A673 (cell line): ENCODE measurements around the gene WRNIP1. TPM values are rescaled to one million over a fixed set of nuclear protein-coding genes. Genes with fewer than 3 reads are reported as not detected.
A peak's percentile ranks its signal among the peaks of the same experiment; 100 is the strongest.

Source experiments
- BruUV-seq: library from RNA; stranded (reverse); fragments of 400-500 nt; replicated peaks from 2 replicates; lab custom pipeline; 2021; lab: Mats Ljungman, UMichigan
- CTCF ChIA-PET: fragments of 300-600 bp; sonication (Branson Sonifier 250); formaldehyde crosslinking; loops from one replicate; lab custom pipeline; 2022; ENCODE audit warnings: antibody characterized with exemption; lab: Charles Lee
- POLR2A ChIA-PET: fragments of 300-600 bp; sonication (Branson Sonifier 250); formaldehyde crosslinking; loops from one replicate; lab custom pipeline; 2022; ENCODE audit warnings: antibody characterized with exemption; ENCODE audit not compliant: low non-redundant PET; lab: Charles Lee
- DNase-seq: peaks from one replicate; pipeline ENCODE4 v3.0.0-alpha.2; 2015; ENCODE audit warnings: low spot score
- H3K27ac ChIP-seq: fragments of 200-600 bp; sonication (generic); 2 replicates; pipeline ENCODE4 v1.5.1; 2016; ENCODE audit warnings: mixed run types, low read depth, mild to moderate bottlenecking, mixed read lengths, antibody characterized with exemption, low read length; ENCODE audit not compliant: poor library complexity, severe bottlenecking
- H3K27me3 ChIP-seq: fragments of 200-600 bp; sonication (generic); replicated peaks from 2 replicates; pipeline ENCODE4 v1.6.1; 2017; ENCODE audit warnings: mixed run types, low read depth, mild to moderate bottlenecking, mixed read lengths, antibody characterized with exemption, low read length; ENCODE audit not compliant: insufficient read depth, poor library complexity
- H3K36me3 ChIP-seq: fragments of 200-600 bp; sonication (generic); 2 replicates; pipeline ENCODE4 v1.6.1; 2016; ENCODE audit warnings: mixed run types, mild to moderate bottlenecking, mixed read lengths, antibody characterized with exemption, low read length; ENCODE audit not compliant: insufficient read depth, poor library complexity, severe bottlenecking
- H3K4me1 ChIP-seq: fragments of 200-600 bp; sonication (generic); 2 replicates; pipeline ENCODE4 v1.6.1; 2017; ENCODE audit warnings: mixed run types, mild to moderate bottlenecking, mixed read lengths, antibody characterized with exemption, low read length; ENCODE audit not compliant: insufficient read depth, poor library complexity, severe bottlenecking
- H3K4me3 ChIP-seq: fragments of 200-600 bp; sonication (generic); 2 replicates; pipeline ENCODE4 v1.5.1; 2016; ENCODE audit warnings: low read depth, mixed run types, mild to moderate bottlenecking, mixed read lengths, low read length; ENCODE audit not compliant: poor library complexity, severe bottlenecking
- H3K9me3 ChIP-seq: fragments of 200-600 bp; sonication (generic); 2 replicates; pipeline ENCODE4 v1.6.1; 2016; ENCODE audit warnings: mixed run types, low read depth, mild to moderate bottlenecking, mixed read lengths, antibody characterized with exemption, low read length; ENCODE audit not compliant: poor library complexity, severe bottlenecking
- EZH2 ChIP-seq: fragments of 200-600 bp; sonication (generic); IDR thresholded peaks from 2 replicates; pipeline ENCODE4 v1.6.1; 2017; ENCODE audit warnings: borderline replicate concordance, low read depth, mild to moderate bottlenecking, mixed read lengths, antibody characterized with exemption, low read length; ENCODE audit not compliant: poor library complexity, severe bottlenecking
- intact Hi-C: fragments of 100-400 bp; cut with micrococcal nuclease; formaldehyde crosslinking; loops from one replicate; pipeline ENCODE4 v1.10.0; 2022; ENCODE audit not compliant: unreplicated experiment
- total RNA-seq: library from RNA; stranded (reverse); gene quantifications from 2 replicates; pipeline ENCODE4 v1.2.3, GENCODE V29; 2021
- TF ChIP-seq, protein P1 (sequence below): fragments of 300-800, 200-600 bp; sonication (generic); conservative IDR thresholded peaks from 2 replicates; pipeline ENCODE4 v1.5.1; 2017; ENCODE audit warnings: low read depth, mild to moderate bottlenecking, antibody characterized with exemption, low read length, moderate library complexity, mixed read lengths

WRNIP1 gene
- total RNA-seq, 1 experiment from 2014 or later: 49.3 TPM

DNA sequence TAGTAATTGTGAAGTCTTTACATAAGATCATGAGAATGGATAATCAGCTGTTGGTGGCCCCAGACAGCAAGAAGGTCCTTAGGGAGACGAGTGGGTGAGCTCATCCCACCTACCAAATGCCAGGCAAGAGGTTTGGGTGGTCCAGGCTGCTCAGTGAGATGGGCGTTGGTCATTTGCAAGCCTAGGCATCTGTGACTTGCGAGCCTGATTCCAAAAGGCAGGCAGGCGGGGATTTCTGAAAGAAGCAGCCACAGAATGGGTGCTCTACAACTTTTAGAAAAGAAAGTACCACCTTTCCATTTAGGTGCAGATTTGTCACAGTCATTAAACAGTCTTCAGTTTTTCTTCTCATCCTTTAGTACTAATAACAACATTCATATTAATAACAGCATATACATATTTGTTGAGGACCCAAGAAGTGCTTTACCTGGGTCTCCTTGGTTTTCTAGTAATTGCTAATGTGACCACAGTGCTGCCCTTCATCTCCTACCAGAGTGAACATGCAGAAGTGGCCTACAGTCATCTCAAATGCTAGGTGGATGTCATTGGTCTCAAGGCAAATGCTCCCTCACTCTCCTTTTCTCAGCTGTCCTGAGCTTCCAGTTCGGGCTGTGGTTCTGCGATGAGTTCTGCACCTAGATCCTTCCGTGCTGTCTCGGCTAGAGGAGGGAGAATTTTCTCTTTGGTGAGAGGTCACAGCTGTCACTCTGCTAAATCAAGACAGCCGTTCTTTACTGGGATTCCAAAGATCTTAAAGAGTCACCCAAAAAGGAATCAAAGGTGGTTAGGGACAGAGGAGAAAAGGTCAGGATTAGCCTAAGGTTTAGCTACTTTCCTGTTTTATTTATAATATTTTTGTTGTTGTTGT is 2.7 kb downstream of the WRNIP1 start:
- Histone ChIP-seq H3K9me3 (no peaks in the 10 kb centered on the region), H3K27me3 (no peaks in the 10 kb centered on the region), H3K36me3 (peaks cover 20% of the 10 kb centered on the region), H3K27ac (no peak overlapping the region), H3K4me1 (peaks cover 36% of the 10 kb centered on the region), H3K4me3 (peak overlapping the region; percentile 89)
- TF ChIP-seq EZH2: no peak
- TF ChIP-seq, protein P1, sequence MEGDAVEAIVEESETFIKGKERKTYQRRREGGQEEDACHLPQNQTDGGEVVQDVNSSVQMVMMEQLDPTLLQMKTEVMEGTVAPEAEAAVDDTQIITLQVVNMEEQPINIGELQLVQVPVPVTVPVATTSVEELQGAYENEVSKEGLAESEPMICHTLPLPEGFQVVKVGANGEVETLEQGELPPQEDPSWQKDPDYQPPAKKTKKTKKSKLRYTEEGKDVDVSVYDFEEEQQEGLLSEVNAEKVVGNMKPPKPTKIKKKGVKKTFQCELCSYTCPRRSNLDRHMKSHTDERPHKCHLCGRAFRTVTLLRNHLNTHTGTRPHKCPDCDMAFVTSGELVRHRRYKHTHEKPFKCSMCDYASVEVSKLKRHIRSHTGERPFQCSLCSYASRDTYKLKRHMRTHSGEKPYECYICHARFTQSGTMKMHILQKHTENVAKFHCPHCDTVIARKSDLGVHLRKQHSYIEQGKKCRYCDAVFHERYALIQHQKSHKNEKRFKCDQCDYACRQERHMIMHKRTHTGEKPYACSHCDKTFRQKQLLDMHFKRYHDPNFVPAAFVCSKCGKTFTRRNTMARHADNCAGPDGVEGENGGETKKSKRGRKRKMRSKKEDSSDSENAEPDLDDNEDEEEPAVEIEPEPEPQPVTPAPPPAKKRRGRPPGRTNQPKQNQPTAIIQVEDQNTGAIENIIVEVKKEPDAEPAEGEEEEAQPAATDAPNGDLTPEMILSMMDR: no peak
- DNase-seq: no peak
- POLR2A ChIA-PET: no interaction called here
- intact Hi-C loops: no loop called here
- BruUV-seq: no TSS peak
- CTCF ChIA-PET: no interaction called here

DNA sequence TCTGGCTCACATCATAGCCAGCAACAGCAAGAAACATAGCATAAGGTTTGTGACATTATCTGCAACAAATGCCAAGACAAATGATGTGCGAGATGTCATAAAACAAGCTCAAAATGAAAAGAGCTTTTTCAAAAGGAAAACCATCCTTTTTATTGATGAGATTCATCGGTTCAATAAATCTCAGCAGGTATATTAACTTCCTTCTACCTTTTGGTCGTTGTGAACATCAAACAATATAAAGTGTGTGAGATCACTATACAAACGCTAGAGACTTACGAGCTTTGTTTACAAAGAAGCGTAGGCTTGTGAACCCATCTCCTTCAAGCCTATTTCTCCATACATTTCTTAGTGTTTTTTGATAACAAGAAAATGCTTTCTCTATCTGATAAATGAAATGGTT is 3.5 kb downstream of the WRNIP1 start:
- intact Hi-C loops: no loop called here
- ChIA-PET POLR2A (no interaction called here), CTCF (no interaction called here)
- no peaks in the 10 kb centered on the region for H3K9me3 ChIP-seq
- H3K4me3 ChIP-seq: peak overlapping the region; percentile 89
- no peaks in the 10 kb centered on the region for H3K27me3 ChIP-seq
- no peak overlapping the region for H3K27ac ChIP-seq
- no TSS peak for BruUV-seq
- H3K4me1 ChIP-seq: peaks cover 36% of the 10 kb centered on the region
- TF ChIP-seq, protein P1: no peak
- no peak for TF ChIP-seq EZH2
- DNase-seq: no peak
- peaks cover 24% of the 10 kb centered on the region for H3K36me3 ChIP-seq

DNA sequence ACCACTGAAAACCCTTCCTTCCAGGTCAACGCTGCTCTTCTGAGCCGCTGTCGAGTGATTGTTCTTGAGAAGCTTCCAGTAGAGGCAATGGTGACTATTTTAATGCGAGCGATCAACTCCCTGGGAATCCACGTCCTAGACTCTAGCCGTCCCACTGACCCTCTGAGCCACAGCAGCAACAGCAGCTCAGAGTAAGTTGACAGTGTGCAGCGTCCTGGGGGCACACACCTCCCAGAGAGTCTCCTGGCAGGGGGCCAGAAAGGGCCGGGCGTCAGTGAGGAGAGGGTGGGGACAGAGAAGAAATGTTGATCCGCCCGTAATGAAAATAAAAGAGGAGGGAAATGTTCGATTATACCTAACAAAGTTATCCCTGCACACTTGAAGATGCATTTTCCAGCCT is 5.0 kb downstream of the WRNIP1 start:
- no peak for DNase-seq
- POLR2A ChIA-PET: no interaction called here
- peaks cover 32% of the 10 kb centered on the region for H3K4me1 ChIP-seq
- no peaks in the 10 kb centered on the region for H3K27me3 ChIP-seq
- no peak overlapping the region for H3K27ac ChIP-seq
- CTCF ChIA-PET: no interaction called here
- peaks cover 34% of the 10 kb centered on the region for H3K36me3 ChIP-seq
- no peaks in the 10 kb centered on the region for H3K9me3 ChIP-seq
- TF ChIP-seq EZH2: no peak
- TF ChIP-seq, protein P1: no peak
- intact Hi-C loops: no loop called here
- no peak overlapping the region for H3K4me3 ChIP-seq
- no TSS peak for BruUV-seq
